GDM1 (cell line): Measurements from ENCODE around the gene CPSF4.
"Not testable (repeated sequence)": the region's sequence is repeated elsewhere in the genome, so short reads cannot be mapped to it uniquely, and the experiment has no call there.

Experiments
- DNase-seq: peaks from one replicate; lab custom pipeline; 2025; lab: John Stamatoyannopoulos, UW

The CPSF4 gene

GRCh38 chr7:99408379-99409191, 30.2 kb upstream of the CPSF4 start, which contains the start of the genes BUD31 and PDAP1:
Gene BUD31 (plus strand): TSS chr7:99408969. CDS start chr7:99411093, 2,124 bp downstream.
Gene PDAP1 (minus strand): TSS chr7:99408597. CDS start chr7:99408548, 49 bp downstream.
- peak; percentile 93 for DNase-seq

GRCh38 chr7:99409192-99409572, 29.6 kb upstream of the CPSF4 start:
- DNase-seq: no peak

GRCh38 chr7:99409806-99410205, 28.9 kb upstream of the CPSF4 start:
- no peak for DNase-seq

GRCh38 chr7:99410635-99411034, 28.1 kb upstream of the CPSF4 start:
- no peak for DNase-seq

DNA sequence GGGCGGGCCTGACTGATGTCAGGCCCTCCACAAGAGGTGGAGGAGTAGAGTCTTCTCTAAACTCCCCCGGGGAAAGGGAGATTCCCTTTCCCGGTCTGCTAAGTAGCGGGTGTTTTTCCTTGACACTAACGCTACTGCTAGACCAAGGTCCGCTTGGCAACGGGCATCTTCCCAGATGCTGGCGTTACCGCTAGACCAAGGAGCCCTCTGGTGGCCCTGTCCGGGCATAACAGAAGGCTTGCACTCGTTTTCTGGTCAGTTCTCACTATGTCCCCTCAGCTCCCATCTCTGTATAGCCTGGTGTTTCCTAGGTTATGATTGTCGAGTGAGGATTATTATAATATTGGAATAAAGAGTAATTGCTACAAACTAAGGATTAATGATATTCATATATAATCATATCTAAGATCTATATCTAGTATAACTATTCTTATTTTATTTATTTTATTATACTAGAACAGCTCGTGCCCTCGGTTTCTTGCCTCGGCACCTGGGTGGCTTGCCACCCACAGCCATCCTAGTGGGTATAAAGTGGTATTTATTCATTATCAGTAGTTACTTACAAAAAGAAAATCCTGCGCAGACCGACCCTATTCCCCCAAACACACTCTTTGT, 23.1 kb upstream of the CPSF4 start:
- DNase-seq: not testable (repeated sequence)

DNA sequence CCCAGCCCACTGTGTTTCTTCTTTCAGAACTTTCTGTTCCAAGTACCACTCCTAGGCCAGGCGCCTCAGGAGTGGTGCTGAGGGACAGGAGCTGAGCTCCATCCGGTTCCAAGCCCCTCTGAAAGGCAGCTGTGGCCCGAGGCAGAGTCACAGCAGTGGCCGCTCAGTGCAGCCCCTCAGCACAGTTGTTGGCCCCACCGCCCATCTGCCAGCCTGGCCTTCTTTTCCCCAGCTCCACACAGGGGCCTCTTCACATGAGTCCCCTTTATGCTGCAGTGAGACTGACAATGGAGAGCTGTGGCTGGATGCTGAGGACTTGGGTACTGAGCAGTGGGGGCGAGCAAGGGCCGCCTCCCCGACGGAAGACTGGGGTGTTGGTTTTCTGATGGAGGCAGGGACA, 20.5 kb upstream of the CPSF4 start:
- DNase-seq: no peak

DNA sequence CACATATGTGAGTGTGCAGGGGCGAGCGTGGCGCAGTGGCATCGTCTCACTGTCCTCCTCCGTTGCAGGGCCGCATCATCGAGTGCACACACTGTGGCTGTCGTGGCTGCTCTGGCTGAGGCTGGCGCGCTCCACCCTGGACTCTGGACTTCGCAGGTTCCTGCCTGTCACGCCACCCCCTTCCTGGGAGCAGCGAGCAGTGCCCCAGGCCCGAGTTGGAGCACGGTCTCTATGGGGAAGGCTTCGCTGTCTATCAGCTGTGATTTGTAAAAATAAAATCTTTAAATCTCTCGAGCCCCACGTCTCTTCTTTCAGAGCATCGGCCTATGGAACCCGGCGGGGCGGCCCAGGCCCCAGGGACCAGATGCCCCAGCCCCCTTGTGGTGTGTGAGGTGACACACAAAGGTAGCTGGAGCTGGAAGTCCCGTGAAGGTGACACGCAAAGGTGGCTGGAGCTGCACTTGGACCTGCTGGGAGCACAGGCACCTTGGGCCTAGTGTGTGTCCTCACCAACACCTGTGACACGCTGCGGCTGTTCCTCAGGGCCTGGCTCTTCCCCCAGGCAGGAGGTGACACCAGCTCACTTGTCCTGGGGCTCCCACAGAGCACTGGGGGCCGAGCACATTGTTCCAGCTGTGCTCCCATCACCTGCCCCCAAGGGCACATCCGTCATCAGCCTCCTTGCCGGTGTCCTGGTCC, 19.3 kb upstream of the CPSF4 start:
- DNase-seq: no peak

DNA sequence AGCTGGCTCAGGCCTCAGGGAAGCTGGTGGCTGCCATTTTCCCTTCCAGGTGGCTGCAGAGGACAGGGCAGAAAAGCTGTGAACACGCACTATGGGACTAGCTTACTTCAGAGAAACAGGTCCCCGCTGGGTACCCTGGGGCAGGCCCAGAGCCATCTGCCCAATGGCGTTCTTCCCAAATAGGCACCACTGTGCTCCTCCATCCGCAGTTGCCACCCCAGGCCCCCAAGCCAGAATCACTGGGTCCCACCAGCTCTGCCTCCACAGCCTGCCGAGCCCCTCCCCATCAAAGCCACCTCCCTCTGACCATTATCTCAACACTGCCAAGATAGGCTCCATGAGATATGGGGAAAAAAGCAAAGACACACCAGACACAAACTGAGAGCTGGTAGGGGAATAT, 18.5 kb upstream of the CPSF4 start:
- no peak for DNase-seq

DNA sequence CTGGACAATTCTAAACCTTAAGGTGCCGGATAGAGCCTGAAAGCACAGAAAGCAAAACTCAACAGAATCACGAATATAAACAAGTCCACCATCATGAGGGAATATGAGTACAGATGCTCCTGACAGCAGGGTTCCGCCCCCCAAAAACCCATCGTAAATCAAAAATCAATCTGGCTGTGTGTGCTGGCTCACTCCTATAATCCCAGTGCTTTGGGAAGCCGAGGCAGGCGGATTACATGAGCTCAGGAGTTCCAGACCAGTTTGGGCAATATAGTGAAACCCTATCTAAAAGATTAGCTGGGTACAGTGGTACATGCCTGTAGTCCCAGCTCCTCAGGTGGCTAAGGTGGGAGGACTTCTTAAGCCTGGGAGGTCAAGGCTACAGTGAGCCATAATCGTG, 17.8 kb upstream of the CPSF4 start:
- DNase-seq: no peak

DNA sequence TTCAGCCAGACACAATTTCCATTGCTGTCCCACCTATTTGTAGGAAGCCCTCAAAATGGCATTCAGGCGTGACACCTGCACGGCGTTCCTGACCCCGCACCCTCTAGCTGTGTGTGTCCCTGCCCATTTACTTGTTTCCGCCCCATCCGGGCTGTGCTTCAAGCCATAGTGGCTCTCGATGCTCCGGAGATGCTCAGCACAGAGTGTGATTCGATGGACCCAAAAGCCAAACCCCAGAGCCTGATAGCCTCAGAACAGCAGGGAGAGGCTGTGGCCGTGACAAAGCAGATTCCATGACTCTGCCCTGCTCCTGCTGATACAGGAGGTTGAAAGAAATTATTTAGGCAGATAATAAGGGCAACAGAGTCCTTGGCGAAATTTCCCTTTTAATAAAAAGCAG, 16.6 kb upstream of the CPSF4 start:
- DNase-seq: no peak

- no peak for DNase-seq
These were observed 16.1 kb upstream of the CPSF4 start for GRCh38 chr7:99422625-99423024.

DNA sequence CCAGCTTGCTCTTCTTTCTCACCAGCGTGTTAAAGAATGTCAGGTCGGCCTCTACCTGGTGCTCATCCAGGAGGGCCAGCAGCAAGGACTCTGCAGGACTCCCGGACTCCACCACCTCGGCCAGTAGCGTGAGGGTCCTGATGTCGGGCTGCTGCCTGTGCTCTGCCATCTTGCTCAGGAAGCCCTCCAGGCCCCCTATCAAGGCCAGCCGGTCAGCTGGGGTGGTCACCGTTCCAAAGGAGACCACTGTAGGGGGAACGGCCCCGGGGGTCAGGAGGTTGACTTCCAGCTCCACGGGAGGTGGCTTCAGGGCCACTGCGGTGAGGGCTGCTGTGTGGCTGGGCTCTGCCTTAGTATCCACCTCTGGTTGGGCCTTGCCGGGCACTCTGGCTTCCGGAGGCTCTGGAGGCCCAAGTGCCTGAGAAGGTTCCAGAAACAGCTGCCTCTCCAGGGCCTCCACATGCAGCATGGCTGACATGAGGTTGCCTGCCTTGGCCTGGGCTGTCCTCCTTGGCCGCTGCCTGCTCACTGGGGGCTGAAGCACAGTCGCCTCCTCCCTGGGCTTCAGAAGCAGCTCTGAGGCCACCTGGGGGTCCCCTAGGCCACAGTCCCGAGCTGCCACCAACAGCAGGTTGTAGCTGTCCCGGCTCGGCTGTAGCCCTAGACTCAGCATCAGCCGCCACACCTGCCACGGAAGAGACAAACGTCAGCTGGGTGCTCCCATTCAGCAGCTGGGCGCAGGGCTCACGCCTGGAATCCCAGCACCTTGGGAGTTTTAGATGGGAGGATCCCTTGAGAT, 13.6 kb upstream of the CPSF4 start:
- DNase-seq: no peak

GRCh38 chr7:99428972-99429566, 9.7 kb upstream of the CPSF4 start:
- DNase-seq: no peak

DNA sequence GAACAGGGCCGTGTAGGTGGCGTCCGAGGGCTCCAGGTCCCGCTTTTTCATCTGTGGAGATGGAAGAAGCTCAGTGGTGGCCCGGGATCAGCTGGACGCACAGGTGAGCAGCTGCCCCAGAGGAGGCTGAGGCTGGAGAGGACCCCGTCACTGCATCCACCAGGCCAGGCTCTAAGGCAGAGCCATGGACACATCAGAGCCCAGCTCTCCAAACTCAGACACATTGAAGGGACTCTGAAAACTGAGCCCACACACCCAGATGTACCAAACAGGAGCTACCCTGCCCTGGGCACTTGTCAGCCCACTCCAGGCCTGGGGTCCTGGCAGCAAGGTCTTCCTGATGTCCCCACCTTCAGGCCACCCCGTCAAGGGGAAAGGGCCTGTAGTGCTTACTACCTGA, 9.0 kb upstream of the CPSF4 start:
- no peak for DNase-seq

DNA sequence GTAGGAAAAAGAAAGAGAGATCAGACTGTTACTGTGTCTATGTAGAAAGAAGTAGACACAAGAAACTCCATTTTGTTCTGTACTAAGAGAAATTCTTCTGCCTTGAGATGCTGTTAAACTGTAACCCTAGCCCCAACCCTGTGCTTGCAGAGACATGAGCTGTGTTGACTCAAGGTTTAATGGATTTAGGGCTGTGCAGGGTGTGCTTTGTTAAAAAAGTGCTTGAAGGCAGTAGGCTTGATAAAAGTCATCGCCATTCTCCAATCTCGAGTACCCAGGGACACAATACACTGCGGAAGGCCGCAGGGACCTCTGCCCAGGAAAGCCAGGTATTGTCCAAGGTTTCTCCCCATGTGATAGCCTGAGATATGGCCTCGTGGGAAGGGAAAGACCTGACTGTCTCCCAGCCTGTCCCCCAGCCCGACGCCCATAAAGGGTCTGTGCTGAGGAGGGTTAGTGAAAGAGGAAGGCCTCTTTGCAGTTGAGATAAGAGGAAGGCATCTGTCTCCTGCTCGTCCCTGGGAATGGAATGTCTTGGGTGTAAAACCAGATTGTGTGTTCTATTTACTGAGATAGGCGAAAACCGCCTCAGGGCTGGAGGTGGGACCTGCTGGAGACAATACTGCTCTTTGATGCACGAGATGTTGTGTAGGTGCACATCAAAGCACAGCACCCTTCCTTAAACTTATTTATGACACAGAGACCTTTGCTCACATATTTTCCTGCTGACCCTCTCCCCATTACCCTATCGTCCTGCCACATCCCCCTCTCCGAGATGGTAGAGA, 6.8 kb upstream of the CPSF4 start:
- DNase-seq: not testable (repeated sequence)

DNA sequence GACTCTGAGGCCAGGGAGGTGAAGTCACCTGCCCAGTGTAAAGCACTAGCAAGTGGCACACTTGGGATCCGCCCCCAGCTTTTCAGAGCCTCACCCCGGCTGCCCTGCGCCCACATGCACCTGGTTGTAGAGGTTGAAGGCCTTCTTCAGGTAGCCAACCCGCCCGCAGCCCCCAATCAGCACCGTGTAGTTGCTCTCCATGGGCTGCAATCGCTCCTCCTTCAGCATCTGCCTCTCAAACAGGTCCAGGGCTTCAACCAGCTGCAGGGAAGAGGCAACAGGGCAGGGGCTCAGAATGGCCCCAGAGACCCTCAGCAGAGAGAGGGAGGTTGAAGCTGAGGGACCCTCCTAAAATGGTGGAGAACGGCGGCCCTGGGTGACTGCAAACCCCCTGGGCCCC, 5.6 kb upstream of the CPSF4 start:
- no peak for DNase-seq

DNA sequence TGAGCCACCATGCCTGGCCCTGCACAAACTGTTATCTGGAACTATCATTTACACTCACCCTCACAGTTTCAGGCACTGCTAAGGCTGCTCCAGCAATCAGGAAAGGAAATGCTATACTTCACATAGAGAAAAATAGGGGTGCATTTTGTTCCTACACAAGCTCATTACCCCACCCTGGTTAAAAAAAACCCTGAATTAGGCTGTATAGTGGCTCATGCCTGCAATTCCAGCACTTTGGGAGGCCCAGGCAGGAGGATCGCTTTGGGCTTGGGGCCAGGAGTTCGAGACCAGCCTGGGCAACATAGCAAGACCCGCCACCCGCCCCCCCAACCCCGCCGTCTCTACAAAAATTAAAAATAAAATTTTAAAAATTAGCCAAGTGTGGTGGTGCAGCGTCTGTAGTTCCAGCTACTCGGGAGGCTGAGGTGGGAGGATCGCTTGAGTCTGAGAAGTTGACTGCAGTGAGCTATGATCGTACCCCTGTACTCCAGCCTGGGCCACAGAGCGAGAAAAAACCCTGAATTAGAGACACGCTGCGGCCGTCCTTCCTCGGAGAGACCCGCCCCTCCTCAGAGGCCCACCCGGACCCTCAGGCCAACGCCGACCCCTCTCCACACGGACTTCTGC, 684 bp upstream of the CPSF4 start:
- DNase-seq: no peak

- DNase-seq: no peak
These were observed 1.5 kb downstream of the CPSF4 start for GRCh38 chr7:99440195-99440594.

DNA sequence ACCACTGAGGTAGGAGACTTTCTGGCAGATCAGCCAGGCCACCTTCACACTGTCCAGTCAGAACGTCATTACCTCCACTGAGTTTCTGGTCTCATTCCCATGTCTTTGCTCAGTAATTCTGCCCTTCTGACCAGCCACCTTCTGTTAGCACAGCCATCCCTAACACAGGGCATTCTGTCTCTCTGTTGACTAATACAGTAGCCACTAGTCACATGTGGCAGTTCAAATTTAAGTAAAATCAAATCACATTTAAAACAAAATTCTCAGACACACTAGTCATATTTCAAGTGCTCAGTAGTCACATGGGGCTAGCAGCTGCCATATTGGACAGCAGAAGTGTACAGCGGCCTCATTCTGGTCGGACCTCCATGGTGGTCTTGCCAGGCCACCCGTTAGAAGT, 7.4 kb downstream of the CPSF4 start:
- no peak for DNase-seq

- no peak for DNase-seq
These were observed 9.2 kb downstream of the CPSF4 start for GRCh38 chr7:99447943-99448342.

DNA sequence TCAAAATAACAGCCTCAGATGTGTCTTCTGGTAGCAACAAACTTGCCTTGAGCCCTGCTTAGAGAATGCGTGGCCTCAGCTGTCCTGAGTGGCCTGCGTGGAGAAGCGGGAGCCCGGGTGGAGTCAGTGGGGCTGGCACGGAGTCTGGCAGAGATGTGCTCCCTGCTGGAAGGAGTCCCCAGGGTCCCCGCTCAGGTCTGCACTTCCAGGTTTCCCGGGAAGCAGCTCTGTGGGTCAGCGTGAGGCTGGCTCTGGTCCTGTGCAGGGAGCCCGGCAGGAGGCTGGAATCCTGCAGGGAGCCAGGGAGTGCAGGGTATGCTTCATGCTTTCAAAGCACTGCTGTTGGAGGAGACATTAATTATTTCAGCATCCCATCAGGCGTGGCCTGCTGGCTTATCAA, 10.1 kb downstream of the CPSF4 start:
- DNase-seq: no peak
